Liver (tissue), 9 donors: Measurements from ENCODE around the gene SIGLEC14. TPM values are rescaled to one million over a fixed set of nuclear protein-coding genes. Genes with fewer than 3 reads are reported as not detected.
"Not testable (repeated sequence)": the region's sequence is repeated elsewhere in the genome, so short reads cannot be mapped to it uniquely, and the experiment has no call there.

ENCODE experiments used
- DNase-seq: peaks from one replicate; pipeline ENCODE4 v3.0.0-alpha.2; 2017; ENCODE audit warnings: low spot score
- H3K27ac ChIP-seq, 2 donors: one replicate each; pipeline ENCODE4 v1.7.0; 2013; ENCODE audit warnings: inconsistent platforms in 2 of 2, low read length in 2 of 2, control low read depth in 1 of 2, low read depth in 1 of 2, mild to moderate bottlenecking in 1 of 2
- H3K27me3 ChIP-seq, 4 donors: one replicate each; pipeline versions ENCODE4 v1.6.1 to v1.7.0; 2013; ENCODE audit warnings: low read length in 3 of 4, inconsistent platforms in 1 of 4, mild to moderate bottlenecking in 1 of 4, moderate library complexity in 1 of 4; ENCODE audit not compliant: control insufficient read depth in 4 of 4, insufficient read depth in 4 of 4
- H3K36me3 ChIP-seq, 4 donors: one replicate each; pipeline versions ENCODE4 v1.6.1 to v1.7.0; 2013; ENCODE audit warnings: low read length in 3 of 4, mild to moderate bottlenecking in 3 of 4, low read depth in 1 of 4, moderate library complexity in 1 of 4; ENCODE audit not compliant: control insufficient read depth in 4 of 4, insufficient read depth in 3 of 4
- H3K4me1 ChIP-seq, 4 donors: one replicate each; pipeline versions ENCODE4 v1.6.1 to v1.7.0; 2013; ENCODE audit warnings: low read length in 3 of 4, mild to moderate bottlenecking in 3 of 4, moderate library complexity in 1 of 4; ENCODE audit not compliant: control insufficient read depth in 4 of 4, insufficient read depth in 4 of 4
- H3K4me3 ChIP-seq, 3 donors: one replicate each; pipeline versions ENCODE4 v1.6.1 to v1.7.0; 2013; ENCODE audit warnings: low read length in 3 of 3, control low read depth in 1 of 3, low read depth in 1 of 3, mild to moderate bottlenecking in 1 of 3
- H3K9ac ChIP-seq, 2 donors: one replicate each; pipeline ENCODE4 v1.7.0; 2013; ENCODE audit warnings: low read length in 2 of 2, mild to moderate bottlenecking in 2 of 2, moderate library complexity in 2 of 2, control low read depth in 1 of 2, low read depth in 1 of 2
- H3K9me3 ChIP-seq, 4 donors: one replicate each; pipeline versions ENCODE4 v1.6.1 to v1.7.0; 2013; ENCODE audit warnings: low read length in 3 of 4; ENCODE audit not compliant: control insufficient read depth in 4 of 4
- ATF3 ChIP-seq: IDR thresholded peaks from 2 replicates; pipeline ENCODE4 v1.6.1; 2016; ENCODE audit warnings: antibody characterized with exemption
- CTCF ChIP-seq: fragments of 150-350 bp; IDR thresholded peaks from 2 replicates; pipeline ENCODE4 v1.5.1; 2017; ENCODE audit warnings: improper control_type of control experiment, low read depth, low read length; ENCODE audit not compliant: missing input control
- FOXA2 ChIP-seq: IDR thresholded peaks from 2 replicates; pipeline ENCODE4 v1.6.1; 2016; ENCODE audit warnings: antibody characterized with exemption
- GABPA ChIP-seq, 2 donors: IDR thresholded peaks in 1 of 2; conservative IDR thresholded peaks in 1 of 2; 2 replicates each; pipeline ENCODE4 v1.6.1; 2016; ENCODE audit warnings: antibody characterized with exemption in 2 of 2, mild to moderate bottlenecking in 1 of 2, moderate library complexity in 1 of 2
- HNF4G ChIP-seq: IDR thresholded peaks from 2 replicates; pipeline ENCODE4 v1.6.1; 2016; ENCODE audit warnings: antibody characterized with exemption
- MAX ChIP-seq: IDR thresholded peaks from 2 replicates; pipeline ENCODE4 v1.6.1; 2016; ENCODE audit warnings: antibody characterized with exemption
- RAD21 ChIP-seq, 2 donors: IDR thresholded peaks; 2 replicates each; pipeline ENCODE4 v1.6.1; 2016; ENCODE audit warnings: antibody characterized with exemption in 2 of 2, mild to moderate bottlenecking in 2 of 2
- REST ChIP-seq: IDR thresholded peaks from 2 replicates; pipeline ENCODE4 v1.6.1; 2016; ENCODE audit warnings: antibody characterized with exemption, mild to moderate bottlenecking
- SP1 ChIP-seq: IDR thresholded peaks from 2 replicates; pipeline ENCODE4 v1.6.1; 2018; ENCODE audit warnings: antibody characterized with exemption, mild to moderate bottlenecking
- TAF1 ChIP-seq: conservative IDR thresholded peaks from 2 replicates; pipeline ENCODE4 v1.6.1; 2016; ENCODE audit warnings: antibody characterized with exemption, mild to moderate bottlenecking
- YY1 ChIP-seq: IDR thresholded peaks from 2 replicates; pipeline ENCODE4 v1.6.1; 2016; ENCODE audit warnings: antibody characterized with exemption, mild to moderate bottlenecking
- ZBTB33 ChIP-seq: IDR thresholded peaks from 2 replicates; pipeline ENCODE4 v1.6.1; 2016; ENCODE audit warnings: antibody characterized with exemption
- WGBS: extraction: QIAGEN DNeasy Blood & Tissue Kit; methylation state at CpG from one replicate; pipeline ENCODE4 v1.1.7; 2013; 5-methylcytosine and 5-hydroxymethylcytosine counted together
- polyA plus RNA-seq, 2 donors: library from polyadenylated mRNA; stranded (reverse) in 1 of 2; unstranded in 1 of 2; fragments of 200-250 nt in 1 of 2; fragments of >200 nt in 1 of 2; fragmentation: Nextera tagmentation in 1 of 2; extraction: Ambion mirVana in 1 of 2; gene quantifications; one replicate each; pipeline versions ENCODE4 v1.2.1 to v1.2.3, GENCODE V29; 2013 to 2015
- total RNA-seq, 2 donors: library from RNA; depleted of rRNA; stranded (reverse); fragments of >200 nt; gene quantifications; one replicate each; pipeline ENCODE4 v1.2.3, GENCODE V29; 2014
- donor health status: healthy.
- donor health status: healthy.
- donor health status: healthy.
- donor health status: healthy.
- donor health status: healthy.

SIGLEC14 gene
- total and polyA plus RNA-seq, 4 donors = 1.7 to 6.9 (median 3.2) TPM; not detected in 1

GRCh38 chr19:51632126-51632525 is 14.5 kb downstream of the SIGLEC14 start:
- TF ChIP-seq RAD21 (IDR thresholded peaks at IDR 0.05) (no peak), ATF3 (no peak), FOXA2 (no peak), YY1 (no peak), SP1 (no peak), REST (no peak), TAF1 (no peak), HNF4G (no peak), ZBTB33 (no peak)
- 63% methylated on average over 5 of the region's 5 CpGs for WGBS
- no peak for DNase-seq

GRCh38 chr19:51630315-51630714 is 16.3 kb downstream of the SIGLEC14 start, which contains the start of gene SIGLEC5:
Gene SIGLEC5, minus strand, starts transcription at chr19:51630401. Its CDS starts 66 bp downstream, at chr19:51630335.
- not testable (repeated sequence) for H3K27ac ChIP-seq, DNase-seq, H3K4me3 ChIP-seq, H3K9me3 ChIP-seq, H3K27me3 ChIP-seq, H3K36me3 ChIP-seq, H3K9ac ChIP-seq, H3K4me1 ChIP-seq
- WGBS = 60% methylated on average over 10 of the region's 13 CpGs

More at GRCh38 chr19:51632126-51632525, 14.5 kb downstream of the SIGLEC14 start:
- Histone ChIP-seq H3K9me3 (peaks cover 0 to 2% (median under 1%) of the 10 kb centered on the region in 4 donors), H3K36me3 (no peaks in the 10 kb centered on the region), H3K4me1 (no peaks in the 10 kb centered on the region), H3K27me3 (no peaks in the 10 kb centered on the region), H3K9ac (no peak overlapping the region), H3K4me3 (no peak overlapping the region), H3K27ac (no peak overlapping the region)

- no peak overlapping the region for H3K27ac ChIP-seq
- DNase-seq = no peak
- H3K36me3 ChIP-seq = no peaks in the 10 kb centered on the region
- no peak overlapping the region for H3K9ac ChIP-seq
- no peaks in the 10 kb centered on the region for H3K9me3 ChIP-seq
- no peak overlapping the region for H3K4me3 ChIP-seq
- no peaks in the 10 kb centered on the region for H3K4me1 ChIP-seq
- WGBS = 80% methylated on average over 14 of the region's 14 CpGs
- H3K27me3 ChIP-seq = no peaks in the 10 kb centered on the region
- TF ChIP-seq HNF4G (no peak), GABPA (IDR thresholded peaks at IDR 0.05 in 1 of 2, conservative IDR thresholded peaks at IDR 0.05 in 1 of 2) (no peak), ATF3 (no peak), CTCF (no peak), MAX (no peak), RAD21 (IDR thresholded peaks at IDR 0.05) (no peak), ZBTB33 (no peak)
Observed at GRCh38 chr19:51628153-51628939, 18.3 kb downstream of the SIGLEC14 start.
